ENCODE measurements around the gene CCHCR1.

Gene CCHCR1

DNA sequence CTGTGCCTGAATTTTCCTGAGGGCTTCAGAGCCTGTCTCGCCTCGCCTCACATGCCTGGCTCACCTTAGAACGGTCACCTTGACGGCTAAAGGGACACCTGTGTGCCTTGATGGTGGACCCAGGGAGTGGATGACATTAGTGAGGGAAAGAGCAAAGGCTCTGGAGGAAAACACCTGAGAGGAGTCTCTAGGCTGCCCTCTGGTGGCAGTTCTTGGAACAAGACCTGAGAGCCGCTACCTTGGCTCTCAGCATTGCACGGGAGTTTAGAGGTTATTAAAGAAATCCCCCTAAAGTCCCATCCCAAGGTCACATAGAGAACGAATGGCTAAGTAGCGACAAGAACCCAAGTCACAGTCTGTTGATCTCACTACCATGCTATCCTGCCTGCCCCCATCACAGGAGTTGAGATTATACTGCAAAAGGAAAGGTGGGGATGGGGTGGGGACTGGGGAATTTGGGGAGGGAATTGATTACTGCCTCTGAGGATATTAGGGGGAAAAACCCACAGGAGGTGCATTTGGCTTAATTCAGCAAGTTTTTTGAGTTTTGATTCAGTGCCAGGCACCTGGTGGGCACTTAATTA is 29.4 kb downstream of the CCHCR1 start:
- DNase-seq (ENCODE audit: low read depth in 2 of 2): peak; percentile 57 to 72

DNA sequence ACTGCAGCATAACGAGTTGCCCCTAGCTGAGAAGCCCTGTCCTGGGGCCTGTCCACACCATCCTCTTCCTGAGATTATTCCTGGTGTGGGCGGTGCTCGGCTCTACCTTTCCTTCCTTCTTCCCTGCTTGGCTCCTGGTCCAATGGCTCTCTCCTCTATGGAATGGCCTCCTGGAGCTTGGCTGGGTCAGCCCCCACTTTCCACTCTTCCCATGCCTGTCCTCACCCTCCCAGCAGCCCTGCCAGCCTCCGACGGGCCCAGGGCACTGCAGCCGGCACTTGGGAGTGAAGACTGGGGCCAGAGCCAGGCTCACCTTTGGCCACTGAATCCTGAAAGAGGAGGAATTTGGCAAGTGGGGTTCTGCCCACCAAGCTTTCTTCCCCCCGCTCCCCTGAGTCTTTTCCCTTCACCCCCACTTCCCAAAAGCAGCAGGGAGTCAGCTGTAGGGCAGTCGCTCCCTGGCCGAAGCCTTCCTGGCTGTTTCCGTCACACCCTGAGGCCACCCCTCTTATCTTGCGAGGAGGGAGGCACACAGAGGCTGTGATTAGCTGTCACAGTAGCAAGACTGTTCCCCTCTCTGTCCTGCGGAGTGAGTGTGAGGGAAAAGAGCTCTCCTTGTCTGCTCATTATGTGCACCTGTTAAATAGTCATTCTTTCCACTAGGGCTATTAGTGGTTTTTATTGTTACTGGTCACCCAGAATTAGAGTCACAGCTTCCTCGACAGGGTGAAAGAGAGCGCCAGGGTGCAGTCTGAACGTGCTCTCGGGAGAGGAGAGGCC is 31.0 kb downstream of the CCHCR1 start:
- DNase-seq (ENCODE audit: low read depth in 2 of 2): no peak

DNA sequence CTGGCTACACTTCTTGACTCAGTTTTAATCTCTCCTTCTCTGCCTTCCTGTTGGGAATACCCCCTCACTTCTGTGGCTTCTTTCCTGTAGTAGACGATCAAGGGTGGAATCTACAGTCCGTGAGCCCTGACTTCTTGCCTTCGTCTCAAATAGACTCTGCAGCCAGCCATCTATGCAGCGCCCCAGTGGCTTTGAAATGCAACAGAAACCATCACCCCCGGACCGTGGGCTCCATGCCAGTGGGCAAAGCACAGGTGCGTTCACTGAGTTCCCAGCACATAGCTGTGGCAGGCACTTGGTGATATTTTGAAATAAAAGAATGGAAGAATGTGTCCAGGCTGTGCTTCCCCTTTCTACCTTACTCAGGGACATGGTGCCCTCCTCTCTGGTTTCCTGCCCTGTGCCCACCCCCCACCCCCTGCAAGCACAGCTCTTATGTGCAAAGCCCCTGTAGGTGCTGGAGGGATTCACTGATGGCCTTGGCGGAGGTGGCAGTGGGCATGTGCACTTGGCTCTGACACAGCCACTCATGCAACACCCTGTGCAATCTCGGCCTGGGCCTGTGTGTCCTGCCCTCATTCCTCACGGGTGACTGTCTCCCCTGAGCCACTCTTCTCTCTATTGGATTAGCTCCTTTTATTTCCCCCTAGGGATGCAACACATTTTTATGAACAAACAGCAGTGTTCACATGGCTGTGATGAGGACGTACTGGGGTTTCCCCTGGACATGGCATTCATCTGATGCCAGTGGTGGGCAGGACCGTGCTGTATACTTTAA is 31.8 kb downstream of the CCHCR1 start:
- DNase-seq (ENCODE audit: low read depth in 2 of 2): no peak

DNA sequence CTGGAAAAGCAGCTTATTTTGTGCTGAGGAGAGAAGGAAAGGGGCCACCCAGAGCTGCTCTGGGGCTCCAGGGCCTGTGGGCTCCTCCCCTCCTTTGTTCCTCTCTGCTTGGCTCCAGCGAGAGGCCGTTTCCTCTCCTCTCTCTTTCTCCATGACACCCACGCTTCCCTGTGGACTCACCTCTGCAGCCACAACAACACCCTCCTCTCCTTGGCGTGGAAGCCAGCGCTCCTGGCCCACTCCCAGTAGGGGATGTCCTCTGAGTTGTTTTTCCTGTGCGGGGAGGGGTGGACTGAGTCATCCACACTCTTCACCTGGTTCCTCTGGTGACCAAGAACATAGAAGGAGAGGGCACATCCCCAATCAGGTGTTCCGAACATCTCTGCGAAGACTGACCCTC is 32.4 kb downstream of the CCHCR1 start:
- no peak for DNase-seq (ENCODE audit: low read depth in 2 of 2)

DNA sequence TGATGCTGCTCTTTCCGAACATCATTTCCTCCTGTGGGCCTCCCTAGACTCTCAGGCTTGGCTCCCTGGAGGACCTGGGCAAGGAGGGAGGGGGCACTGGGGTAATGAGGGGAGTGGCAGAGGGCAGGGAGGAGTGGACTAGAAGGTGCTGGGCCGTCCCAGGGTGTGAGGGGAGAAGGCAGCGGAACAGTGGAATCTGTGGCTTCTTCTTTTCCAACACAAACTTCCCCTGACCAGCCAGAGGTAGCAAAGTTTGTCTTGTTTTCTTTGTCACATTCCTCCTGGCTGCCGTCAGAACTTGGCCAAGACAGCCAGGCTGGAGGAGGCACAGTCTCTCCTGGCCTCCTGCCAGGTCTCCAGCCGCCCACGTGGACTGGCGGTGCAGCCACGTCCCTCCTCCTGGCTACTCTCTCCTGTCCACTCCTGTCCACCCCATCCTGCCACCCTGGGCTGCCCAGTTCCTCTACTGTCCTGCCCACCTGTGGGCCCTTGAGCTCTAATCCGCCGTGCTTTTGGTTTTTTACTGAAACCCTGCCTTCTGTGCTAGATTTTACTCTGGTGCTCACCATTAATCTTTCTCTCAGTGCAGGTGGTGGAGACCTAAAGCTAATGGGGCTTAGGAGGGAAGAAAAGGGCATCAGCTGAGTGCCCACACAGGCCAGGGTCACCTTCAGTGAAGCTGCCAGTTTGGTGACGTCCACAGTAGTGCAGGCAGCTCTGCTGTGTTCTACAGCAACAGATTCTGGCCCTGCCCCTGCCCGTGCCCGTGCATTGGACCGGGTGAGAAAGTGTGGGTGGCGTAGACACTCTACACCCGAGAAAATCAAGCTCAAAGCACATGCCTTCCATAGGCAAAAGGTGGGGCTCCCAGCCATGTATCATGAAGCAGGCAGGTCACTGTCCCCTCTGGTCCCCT is 34.6 kb downstream of the CCHCR1 start:
- DNase-seq (ENCODE audit: low read depth in 2 of 2): no peak

DNA sequence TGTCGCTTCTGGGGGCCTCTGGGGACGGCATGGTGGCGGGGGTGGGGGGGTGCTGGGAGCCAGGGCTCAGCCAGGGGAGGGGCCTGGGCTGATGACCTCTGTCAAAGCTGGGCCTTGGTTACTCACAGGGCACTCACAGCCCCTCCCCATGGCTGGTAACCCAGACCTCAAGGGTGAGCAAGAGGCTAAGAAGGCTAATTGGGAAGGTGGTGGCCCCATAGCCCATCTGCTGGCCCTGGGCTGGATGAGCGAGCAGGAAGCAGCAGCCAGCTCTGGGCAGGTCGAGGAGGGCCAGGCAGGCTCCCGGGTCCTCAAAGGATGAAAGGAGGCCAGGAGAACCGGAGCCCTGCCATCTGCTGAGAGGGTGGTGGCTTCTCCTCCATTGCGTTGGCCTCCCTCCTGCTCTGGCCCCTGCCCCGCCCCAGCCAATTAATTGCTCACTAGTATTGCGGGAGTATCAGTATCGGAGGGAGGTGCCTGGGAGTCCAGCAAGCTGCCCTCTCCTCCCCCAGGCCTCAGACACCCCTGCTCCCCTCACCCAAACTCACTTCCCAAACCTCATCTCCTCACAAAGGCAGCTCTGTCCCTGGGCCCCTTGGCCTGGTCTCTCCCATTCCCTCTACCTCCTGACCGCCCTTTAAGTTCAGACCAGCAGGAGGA is 36.3 kb downstream of the CCHCR1 start:
- DNase-seq (ENCODE audit: low read depth in 2 of 2): no peak

DNA sequence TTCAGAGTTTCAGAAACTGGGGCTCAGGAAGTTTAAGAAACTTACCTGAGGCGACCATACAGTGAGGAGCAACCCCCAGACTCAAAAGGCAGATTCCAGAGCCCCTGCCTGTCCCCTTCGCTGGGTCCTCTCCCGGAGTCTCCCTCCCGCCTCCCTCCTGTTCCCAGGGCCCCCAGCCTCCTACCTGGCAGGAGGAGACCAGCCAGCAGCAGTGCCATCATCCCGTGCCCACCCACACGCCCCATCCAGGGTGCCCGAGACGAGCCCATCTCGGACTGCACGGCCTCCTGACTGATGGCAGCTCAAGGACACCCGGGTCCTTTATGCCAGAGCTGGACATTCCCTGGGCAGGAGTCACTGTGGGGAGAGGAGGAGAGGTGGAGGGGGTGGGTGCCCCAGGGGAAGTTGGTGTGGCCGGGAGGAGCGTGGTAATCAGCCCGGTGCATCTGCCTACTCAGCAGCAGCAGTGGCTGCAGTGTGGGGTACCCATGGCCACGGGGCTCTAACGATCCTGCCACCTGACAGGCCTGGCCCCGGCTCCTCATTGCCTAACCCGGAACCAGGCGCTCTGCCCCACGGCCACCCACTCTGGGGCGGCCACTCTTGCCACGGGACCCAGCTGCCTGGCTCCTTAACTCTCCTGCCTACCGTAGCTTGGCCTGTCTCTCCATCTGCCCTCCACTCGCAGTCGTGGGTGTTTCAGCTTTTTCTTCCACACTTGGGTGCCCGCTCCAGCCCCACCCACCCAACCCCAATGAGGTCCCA is 37.3 kb downstream of the CCHCR1 start, which contains the start of gene CDSN:
CDSN (minus strand) TSS at position 296 of the 765 bp plus-strand sequence; CDS start at position 269, 27 bp downstream.
- no peak for DNase-seq (ENCODE audit: low read depth in 2 of 2)

DNA sequence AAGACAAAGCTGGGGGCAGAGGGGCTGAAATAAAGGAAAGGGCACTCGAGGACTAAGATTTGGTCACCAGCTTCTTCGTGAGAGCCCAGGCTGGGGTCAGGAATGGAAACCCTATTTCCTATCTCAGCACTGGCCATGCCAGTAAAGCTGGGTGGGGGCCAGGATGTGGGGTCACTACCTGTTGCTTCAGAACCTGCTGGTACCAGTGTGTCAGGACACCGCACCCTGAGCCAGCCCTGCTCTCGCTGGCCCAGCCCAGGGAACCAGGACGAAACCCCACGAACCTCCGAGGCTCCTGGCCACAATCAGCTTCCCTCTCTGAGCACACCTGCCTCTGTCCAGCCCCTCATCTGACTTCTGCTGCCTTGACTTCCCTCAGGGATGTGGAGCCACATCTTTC is 39.4 kb downstream of the CCHCR1 start:
- DNase-seq (ENCODE audit: low read depth in 2 of 2): no peak

DNA sequence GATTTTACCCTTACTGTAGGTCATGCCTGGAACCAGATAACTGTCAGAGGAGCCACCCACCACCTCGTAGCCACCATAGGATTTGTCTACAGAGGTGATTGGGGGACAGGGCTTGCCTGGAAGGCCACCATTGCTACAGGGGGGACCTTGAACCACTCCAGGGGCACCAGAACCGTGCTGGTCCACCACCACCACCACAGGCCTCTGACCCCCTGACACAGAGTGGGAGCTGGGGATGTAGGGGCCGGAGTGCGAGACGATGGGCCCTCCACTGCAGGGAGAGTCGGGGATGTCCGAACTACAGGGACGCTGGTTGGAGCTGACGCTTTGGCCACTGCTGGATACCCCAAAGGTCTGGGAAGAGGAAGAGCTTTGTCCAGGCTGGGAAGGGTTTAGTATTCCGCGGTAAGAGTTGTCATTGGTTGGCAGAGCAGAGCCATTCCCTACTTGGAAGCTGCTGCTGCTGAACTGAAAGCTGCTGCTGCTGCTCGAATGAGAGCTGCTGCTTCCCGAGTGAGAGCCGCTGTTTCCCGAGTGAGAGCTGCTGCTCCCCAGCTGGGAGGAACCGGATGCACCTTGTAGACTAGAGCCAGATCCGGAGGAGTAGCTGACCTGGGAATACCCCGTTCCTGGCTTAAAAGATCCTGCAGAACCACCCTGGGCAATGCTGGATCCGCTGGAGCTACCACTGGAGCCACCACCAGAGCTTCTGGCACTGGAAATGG is 40.8 kb downstream of the CCHCR1 start:
- DNase-seq (ENCODE audit: low read depth in 2 of 2): no peak

DNA sequence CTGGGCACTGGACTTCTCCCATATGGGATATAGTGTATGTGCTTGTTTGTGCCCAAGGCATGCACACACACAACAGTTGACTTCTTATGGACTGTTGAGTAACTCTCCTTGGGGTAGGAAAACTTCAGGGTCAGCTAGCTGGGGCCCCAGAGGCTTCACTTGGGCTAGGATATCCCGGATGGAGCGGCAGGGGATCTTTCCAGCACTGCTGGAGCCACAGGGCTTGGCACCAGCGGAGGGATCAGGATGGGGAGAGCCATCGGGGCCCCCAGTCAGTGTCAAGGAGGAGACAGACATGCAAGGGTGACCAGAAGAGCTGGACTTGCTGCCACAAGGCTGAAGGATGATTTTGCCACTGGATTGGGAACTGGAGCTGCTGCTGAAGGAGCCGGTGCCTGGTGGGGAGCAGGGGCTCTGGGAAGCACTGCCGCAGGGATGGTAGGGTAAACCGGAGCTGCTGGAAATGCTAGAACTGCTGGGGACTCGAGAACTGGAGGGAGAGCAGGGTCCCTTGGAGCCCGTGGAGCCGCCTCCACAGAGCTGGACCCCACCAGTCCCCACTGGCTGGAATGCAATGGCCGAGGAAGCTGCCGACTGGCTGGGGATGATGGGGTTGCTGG is 41.6 kb downstream of the CCHCR1 start:
- DNase-seq (ENCODE audit: low read depth in 2 of 2): no peak

DNA sequence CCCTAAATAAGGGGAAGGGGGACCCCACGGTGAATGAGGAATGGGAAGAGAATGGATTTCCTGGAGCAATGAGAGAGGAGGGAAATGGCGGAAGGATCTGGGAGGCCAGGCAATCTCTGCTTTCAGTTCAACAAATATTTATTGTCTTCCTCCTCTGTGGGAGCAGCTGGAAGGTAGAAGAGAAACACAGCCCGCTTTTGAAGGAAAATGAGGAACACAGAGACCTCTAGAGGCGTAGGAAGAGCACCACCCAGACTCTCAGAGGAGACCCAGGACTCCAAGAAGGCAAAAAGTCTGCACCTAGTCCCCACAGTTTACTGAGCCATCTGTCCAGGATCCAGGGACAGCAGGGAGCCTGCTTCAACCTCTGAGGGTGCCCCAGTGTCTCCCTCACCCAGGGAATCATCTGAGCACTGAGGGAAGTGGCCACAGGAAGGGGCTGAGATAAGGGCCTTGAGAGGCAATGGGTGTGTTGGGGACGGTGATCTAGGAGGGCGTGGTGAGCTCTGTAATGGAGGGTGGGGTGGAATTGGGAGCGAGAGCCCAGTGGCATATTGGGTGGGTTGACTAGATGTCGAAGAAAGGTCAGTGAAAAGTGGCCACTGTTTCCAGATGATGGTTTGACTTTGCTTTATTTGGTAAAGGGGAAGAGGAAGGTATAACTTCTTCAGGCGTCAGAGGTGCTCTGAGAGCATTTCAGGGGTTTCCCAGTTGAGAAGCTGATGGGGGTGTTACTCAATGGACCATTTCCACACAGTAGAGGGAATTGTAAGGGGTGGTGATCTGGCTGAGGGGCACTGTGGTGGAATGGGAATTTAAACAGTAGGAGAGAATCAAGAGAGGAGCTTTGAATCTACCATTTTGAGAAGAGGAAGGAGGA is 42.4 kb downstream of the CCHCR1 start:
- no peak for DNase-seq (ENCODE audit: low read depth in 2 of 2)

DNA sequence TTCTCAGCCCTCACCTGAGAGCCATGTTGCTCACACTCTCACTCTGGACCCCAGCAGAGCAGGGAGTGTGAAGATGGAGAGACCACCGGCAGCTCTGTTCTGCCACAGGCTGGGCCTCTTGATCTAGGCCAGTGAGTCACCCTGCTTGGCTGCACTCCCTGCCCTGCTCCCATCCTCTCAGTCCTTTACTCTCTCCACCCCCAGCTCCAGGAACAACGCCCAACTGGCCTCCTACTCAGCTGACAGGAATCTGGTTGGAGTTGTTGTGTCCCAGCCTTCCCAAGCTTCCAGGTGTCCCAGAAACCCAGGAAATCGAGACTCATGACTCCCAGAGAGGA is 43.1 kb downstream of the CCHCR1 start, which contains the start of gene PSORS1C1:
PSORS1C1 (plus strand) TSS at position 260 of the 338 bp plus-strand sequence. CDS start 14,833 bp downstream, outside the sequence.
- no peak for DNase-seq (ENCODE audit: low read depth in 2 of 2)

DNA sequence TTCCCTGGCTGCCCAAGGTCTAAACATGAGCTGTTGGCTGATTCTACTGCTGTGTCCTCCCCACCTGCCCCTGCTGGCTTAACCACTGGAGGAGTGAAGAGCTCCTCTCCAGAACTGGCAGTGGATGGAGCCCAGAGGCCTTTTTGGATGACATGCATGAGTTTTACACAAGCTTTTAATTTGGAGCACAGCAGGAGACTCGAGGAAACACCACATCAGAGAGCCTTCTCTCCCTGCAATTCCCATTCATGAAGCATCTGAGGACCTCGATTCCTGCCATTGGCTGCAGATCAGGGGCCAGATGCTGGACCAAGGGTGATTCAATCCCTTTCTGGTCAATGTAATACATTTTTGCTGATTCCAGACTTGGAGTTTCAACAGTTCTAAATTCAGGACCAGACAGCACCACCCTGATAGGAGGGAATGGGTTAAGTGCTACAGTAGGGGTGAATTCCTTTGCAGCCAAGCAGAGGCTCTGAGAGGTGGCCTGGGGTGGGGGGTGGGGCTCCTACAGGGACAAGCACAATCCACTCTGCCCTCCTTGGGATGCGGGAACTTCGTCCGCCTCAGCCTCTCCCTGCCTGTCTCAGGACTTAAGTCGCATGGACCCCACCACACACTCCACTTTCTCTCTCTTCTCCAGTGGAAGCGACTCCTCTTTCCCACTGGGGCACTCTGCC is 43.6 kb downstream of the CCHCR1 start:
- no peak for DNase-seq (ENCODE audit: low read depth in 2 of 2)

DNA sequence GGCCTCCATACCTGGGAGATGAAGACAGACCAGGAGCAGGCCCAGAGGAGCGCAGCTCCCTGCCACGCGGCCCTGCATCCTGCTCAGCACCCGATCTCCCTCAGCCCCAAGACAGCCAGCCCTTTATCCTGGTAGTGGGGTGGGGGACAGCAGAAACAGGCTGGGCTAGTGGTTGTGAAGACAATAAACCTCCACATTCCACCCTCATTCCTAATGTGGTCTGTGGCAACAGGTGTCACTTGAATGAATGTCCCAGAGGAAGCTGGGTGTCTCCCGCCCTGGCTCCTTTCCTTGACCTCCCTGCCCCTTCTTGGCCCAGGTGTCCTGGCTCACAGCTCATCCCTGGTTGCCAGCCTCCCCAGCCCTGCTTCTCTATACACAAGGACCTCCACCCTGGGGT is 45.1 kb downstream of the CCHCR1 start, which contains the start of gene C6orf15:
C6orf15 (minus strand) TSS at position 98 of the 400 bp plus-strand sequence; CDS start at position 78, 20 bp downstream.
- DNase-seq (ENCODE audit: low read depth in 2 of 2): no peak

DNA sequence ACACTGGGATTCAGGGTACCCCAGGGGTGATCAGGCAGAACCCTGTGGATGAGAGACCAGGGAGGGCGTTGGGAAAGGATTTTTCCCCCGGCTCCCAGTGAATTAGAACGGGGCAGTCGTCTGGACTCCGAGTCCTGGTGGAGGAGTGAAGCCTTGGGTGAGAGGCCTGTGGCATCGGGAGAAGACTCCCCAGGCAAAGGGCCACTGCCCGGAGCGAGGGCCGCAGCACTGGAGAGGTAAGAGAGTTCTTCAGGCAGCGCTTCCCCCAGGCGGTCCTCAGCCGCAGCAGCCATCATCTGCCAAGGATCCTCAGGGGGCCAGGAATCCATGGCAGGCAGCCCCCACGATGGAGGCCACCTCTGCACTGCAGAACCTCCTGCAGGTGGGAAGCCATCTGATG is 45.9 kb downstream of the CCHCR1 start:
- DNase-seq (ENCODE audit: low read depth in 2 of 2): no peak

DNA sequence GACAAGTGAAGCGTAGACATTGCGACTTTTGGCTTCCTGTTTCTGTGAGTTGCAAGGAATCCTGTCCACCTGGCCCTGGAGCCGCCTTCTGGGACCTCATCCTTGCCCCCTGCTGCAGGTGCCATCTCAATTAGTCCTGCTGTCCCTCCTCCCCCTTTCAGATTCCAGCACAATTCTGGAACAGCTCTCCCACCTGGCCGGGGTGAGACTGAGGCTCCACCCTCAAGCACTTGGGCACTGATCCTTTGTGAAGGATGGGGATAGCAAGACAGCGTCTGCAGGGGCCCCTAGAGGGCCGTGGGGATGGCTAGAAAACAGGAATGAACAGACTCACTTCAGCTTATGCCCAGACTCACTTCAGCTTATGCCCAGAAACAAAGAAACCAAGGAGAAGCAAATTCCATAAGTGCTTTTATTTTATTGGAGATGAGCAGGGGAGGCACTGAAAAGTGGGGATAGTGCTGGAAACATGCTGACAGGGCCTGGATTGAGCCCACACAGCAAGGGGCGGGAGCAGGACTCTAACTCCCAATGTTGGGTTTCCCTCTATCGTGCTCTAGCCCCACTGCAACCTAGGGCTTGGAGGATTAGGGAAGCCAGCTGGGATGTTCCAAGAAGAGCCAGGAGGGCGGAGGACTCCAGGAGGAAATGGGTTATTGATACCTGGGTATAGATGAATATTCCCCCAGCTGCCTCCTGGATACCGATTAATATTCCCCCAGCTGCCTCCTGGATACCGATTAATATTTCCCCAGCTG is 46.6 kb downstream of the CCHCR1 start:
- no peak for DNase-seq (ENCODE audit: low read depth in 2 of 2)

DNA sequence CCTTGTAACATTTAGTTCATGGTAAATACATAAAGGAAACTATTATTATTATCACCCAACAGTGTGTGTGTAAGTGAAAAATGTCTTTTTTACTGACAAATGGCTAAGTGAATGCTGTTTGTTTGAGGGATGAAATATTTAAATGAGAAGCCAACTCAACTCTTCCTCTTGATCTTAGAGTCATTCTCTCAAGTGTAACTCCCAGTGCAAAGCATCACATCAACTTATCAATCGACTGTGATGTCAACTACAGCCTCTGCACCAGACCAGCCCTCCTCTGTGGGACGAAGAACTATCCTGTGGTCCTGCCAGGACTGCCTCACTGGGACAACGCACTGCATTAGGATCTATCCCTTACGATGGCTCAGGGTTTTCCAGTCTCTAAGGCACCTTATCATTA is 50.5 kb downstream of the CCHCR1 start:
- no peak for DNase-seq (ENCODE audit: low read depth in 2 of 2)
